NOMO-1 treated with dmso at 0.1 percent for 144 hours (cell line): ENCODE results near the gene CAB39.
"Not testable (repeated sequence)": the region's sequence is repeated elsewhere in the genome, so short reads cannot be mapped to it uniquely, and the experiment has no call there.

ENCODE experiments used
- DNase-seq: peaks from one replicate; lab custom pipeline; 2025; ENCODE audit not compliant: unreplicated experiment; lab: John Stamatoyannopoulos, UW

Gene CAB39

DNA sequence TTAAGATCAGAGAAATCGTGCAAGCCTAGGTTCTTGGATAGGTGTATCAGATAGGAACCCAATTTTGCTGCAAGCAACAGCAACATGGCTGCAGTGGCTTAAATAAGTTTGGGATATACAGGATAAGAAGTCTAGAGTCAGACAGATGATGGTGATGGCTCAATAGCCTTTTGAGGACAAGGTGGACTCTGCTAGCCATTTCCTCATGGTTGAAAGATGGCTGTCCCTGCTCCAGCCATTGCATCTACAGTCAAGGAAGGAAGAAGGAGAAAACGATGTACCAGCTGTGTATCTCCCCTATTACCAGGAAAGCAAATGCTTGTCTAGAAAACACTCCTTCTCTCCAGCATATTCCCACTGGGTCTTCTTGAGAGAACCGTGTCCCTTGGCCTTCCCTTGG is 30.1 kb upstream of the CAB39 start:
- DNase-seq, result no peak

- DNase-seq, result no peak
Observed at GRCh38 chr2:230684270-230685168, 28.1 kb upstream of the CAB39 start.

GRCh38 chr2:230685178-230685577 is 27.5 kb upstream of the CAB39 start:
- DNase-seq, result no peak

DNA sequence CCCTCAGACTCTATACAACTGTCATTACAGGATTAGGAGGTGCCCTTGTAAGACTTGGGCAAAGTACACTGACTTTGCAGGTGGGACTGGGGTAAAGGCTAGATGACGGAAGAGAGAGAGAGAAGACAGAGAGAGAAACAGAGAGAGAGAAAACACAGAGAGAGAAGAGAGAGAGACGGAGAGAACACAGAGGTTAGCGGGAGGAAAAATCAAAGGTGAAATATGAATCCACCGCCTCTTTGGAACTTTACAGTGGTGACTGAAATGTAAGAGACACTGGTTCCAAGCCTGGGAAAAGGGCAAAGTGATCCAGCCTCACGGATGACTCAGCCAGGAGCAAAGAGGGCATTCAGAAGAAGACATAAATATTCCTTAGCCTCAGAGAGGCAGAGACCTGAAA is 25.1 kb upstream of the CAB39 start:
- DNase-seq, result no peak

GRCh38 chr2:230688490-230688889 is 24.2 kb upstream of the CAB39 start:
- DNase-seq, result no peak

DNA sequence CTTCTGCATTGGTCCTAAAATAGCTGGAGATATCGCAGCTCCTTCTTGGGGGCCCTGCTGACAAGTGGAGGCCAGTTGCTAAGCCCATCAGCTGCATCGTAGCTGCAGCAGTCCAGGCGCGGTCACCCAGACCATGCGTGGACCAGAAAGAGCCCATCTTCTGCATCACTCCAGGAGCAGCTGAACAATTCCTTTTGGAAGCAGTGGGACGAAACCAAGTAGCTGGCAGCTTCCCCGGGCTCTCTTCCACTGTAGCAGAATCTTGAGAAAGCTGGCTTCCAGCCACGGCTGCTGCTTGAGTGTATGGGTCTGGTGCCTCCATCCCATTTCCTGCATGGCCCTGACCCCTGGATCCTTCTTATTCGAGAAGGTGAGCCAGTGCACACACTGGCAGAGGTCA is 22.2 kb upstream of the CAB39 start:
- DNase-seq, result no peak

DNA sequence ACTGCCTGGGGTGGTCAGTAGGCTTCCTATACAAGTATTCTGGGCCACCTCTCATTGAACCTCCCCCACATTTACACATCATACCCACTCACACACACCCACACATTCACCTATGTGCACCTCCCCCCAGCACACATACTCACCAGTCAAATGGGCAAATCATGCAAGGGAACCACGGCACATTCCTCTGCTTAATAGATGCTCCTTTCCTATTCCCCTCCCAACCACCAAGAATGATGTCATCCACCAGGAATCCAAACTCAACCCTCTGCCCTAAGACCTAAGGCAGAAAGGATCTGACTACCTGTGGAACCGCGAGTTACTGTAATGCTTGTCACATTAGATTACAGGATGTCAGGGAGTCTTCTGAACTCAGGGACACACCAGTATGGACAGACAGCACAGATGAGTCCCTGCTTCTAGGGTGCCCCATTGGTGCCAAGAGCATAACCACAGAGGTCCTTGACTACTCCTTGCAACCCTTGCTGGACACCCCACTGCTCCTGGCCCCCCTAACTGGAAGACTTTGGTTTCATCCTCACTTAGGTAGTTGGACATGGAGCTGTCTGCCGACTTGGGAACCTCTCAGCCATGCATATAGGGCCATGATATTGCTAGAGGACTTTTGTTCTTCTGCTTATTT is 21.5 kb upstream of the CAB39 start:
- DNase-seq, result no peak

- no peak for DNase-seq
Observed at GRCh38 chr2:230692760-230693159, 19.9 kb upstream of the CAB39 start.

DNA sequence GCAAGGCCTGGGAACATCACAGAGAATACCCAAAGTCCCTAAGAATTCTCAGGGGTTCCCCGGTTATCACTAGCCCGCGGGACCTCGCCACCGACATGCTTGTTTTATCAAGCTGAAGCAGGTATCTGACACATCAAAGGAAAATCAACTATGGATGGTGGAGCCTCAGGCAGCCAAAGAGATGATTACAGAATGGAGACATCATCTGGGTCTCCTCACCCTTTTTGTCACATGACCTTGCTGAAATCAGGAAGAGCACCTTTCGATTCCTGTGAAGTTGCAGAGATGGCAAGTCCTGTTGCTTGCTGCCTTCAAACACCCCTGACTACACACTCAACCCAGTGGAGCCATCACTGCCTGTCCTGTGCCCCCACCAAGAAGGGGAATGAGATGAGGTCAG is 19.2 kb upstream of the CAB39 start:
- DNase-seq, result no peak

DNA sequence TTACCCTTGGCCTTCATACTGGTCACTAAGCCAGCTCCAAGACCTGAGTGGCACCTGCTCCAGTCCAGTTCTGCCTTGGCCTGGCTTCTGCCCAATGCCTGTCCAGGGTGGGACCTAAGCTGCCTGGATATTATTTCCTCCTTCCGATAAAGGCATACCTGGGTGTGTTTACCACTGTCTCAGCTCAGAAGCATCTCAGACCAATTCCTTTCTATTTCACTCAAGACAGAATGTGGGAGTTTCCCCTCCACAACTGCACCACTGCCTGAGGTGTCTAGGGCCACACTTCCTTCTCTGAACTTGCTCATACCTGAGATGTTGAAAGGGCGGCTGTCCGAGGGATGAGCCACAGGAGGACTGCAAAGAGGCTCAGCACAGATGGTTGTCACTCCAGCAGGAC is 18.4 kb upstream of the CAB39 start:
- no peak for DNase-seq

- no peak for DNase-seq
Observed at GRCh38 chr2:230695551-230695950, 17.1 kb upstream of the CAB39 start.

GRCh38 chr2:230696670-230697069 is 16.0 kb upstream of the CAB39 start:
- DNase-seq, result no peak

- DNase-seq, result no peak
Observed at GRCh38 chr2:230697676-230698075, 15.0 kb upstream of the CAB39 start.

GRCh38 chr2:230698753-230699152 is 13.9 kb upstream of the CAB39 start:
- DNase-seq, result not testable (repeated sequence)

GRCh38 chr2:230700447-230700846 is 12.2 kb upstream of the CAB39 start:
- DNase-seq, result peak; percentile 45

DNA sequence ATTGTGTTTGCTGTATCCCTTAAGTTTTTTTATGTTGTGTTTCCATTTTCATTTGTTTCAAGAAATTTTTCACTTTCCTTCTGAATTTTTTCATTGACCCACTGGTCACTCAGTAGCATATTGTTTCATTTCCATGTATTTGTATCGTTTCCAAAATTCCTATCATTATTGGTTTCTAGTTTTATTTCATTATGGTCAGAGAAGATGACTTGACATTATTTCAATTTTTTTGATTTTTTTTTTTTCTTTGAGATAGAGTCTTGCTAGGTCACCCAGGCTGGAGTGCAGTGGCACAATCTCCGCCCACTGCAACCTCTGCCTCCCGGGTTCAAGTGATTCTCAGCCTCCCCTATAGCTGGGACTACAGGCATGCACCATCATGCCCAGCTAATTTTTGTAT is 11.3 kb upstream of the CAB39 start:
- DNase-seq, result no peak

GRCh38 chr2:230702457-230702856 is 10.2 kb upstream of the CAB39 start:
- DNase-seq, result not testable (repeated sequence)

- no peak for DNase-seq
Observed at GRCh38 chr2:230703514-230703913, 9.1 kb upstream of the CAB39 start.

- no peak for DNase-seq
Observed at GRCh38 chr2:230706053-230706521, 6.6 kb upstream of the CAB39 start.

DNA sequence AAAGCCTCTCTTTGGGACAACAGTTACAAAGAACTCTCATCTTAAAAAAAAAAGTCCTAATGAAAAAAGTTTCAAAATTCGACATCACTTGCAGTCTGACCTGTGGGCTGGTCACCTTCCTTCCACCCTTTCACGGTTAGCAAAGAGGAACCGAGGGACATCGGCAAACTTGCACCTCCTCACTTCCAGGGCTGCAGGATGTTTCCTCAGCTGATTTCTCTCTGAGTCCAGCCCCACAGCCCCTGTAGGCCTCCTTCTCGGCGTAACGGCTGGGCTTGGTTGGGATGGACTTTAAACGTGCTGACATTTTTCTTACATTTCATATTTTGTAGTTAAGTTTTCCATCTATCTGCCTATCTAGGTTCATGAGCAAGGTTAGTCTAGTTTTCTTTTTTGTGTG is 5.7 kb upstream of the CAB39 start:
- no peak for DNase-seq

- no peak for DNase-seq
Observed at GRCh38 chr2:230708204-230708603, 4.4 kb upstream of the CAB39 start.

DNA sequence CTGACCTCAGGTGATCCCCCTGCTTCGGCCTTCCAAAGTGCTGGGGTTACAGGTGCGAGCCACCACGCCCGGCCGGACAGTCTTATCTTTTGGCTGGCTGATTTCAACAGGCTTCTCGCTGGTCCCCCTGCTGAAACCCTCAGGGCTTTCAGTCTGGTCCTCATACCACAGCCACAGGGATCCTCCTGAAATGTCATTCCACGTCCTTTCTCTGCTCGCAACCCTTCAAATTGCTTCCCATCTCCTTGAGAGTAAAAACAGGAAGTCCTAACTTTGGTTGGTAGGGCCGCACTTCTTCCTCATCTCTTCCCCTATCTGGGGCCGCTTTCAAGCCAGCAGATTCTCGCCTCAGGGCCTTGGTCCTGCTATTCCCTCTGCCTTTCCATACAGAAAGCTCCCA is 1.4 kb upstream of the CAB39 start:
- peak; percentile 56 for DNase-seq
